ENCODE results near the gene MEGF10. TPM values are rescaled to one million over a fixed set of nuclear protein-coding genes. Genes with fewer than 3 reads are reported as not detected.

Gene MEGF10
- total and polyA plus RNA-seq, 10 of the 15 experiments (the other 5 are each of a cell fraction or from before 2014, with no cell fraction given), result 0.03 to 0.21 (median 0.05) TPM; not detected in 5

GRCh38 chr5:127322403-127322802 is 31.8 kb downstream of the MEGF10 start (continued):
- no peak for TF ChIP-seq CUX1 (IDR thresholded peaks at IDR 0.05; ENCODE audit: insufficient replicate concordance, low read depth, low read length)
- no peak for TF ChIP-seq ZNF24 (IDR thresholded peaks at IDR 0.05)

- H3K79me2 ChIP-seq (ENCODE audit: control insufficient read depth, insufficient read depth, low read length), result no peaks in the 10 kb centered on the region
- no peak overlapping the region for H2AFZ ChIP-seq (ENCODE audit: control insufficient read depth, low read depth, low read length)
- no peak overlapping the region for H3K9ac ChIP-seq (ENCODE audit: control insufficient read depth, insufficient read depth, low read length)
- ATAC-seq (no peak), FAIRE-seq (no peak), DNase-seq (ENCODE audit: low read depth, low spot score) (no peak)
- ChIA-PET POLR2A (no interaction called here), RAD21 (ENCODE audit: unreplicated experiment) (no interaction called here), SMC1A (ENCODE audit: uncharacterized antibody, unreplicated experiment) (interaction anchor here (0.8 to 1.3 kb wide), 2 partner anchors 11 to 18 kb away, joined by 3 to 4 read pairs; no protein-coding TSS in a partner anchor), CTCF (interaction anchor here (0.8 to 2.7 kb wide), 3 partner anchors 10 to 169 kb away, joined by 3 to 7 read pairs (median 3); no protein-coding TSS in a partner anchor)
- no TSS peak for BruUV-seq (replicated peaks)
- no peaks in the 10 kb centered on the region for H3K27me3 ChIP-seq (replicated peaks in 1 of 2; ENCODE audit: control insufficient read depth in 2 of 2, insufficient read depth in 2 of 2, low read length in 1 of 2)
- intact Hi-C loops (cut with micrococcal nuclease; ENCODE audit: unreplicated experiment) (no loop called here), in situ Hi-C loops (cut with MboI) (no loop called here)
- H3K27ac ChIP-seq (ENCODE audit: control insufficient read depth, insufficient read depth), result no peak overlapping the region
- no peaks in the 10 kb centered on the region for H3K36me3 ChIP-seq (ENCODE audit: control insufficient read depth in 2 of 2, insufficient read depth in 2 of 2, low read length in 1 of 2)
- no peak overlapping the region for H3K4me2 ChIP-seq (ENCODE audit: control insufficient read depth, insufficient read depth)
- TF ChIP-seq NKRF (conservative IDR thresholded peaks at IDR 0.05) (no peak), ZNF24 (IDR thresholded peaks at IDR 0.05) (no peak), YBX1 (IDR thresholded peaks at IDR 0.05) (no peak), NRF1 (conservative IDR thresholded peaks at IDR 0.05; ENCODE audit: low read depth, low read length) (no peak), TARDBP (IDR thresholded peaks at IDR 0.05; ENCODE audit: borderline replicate concordance) (no peak), CHD2 (IDR thresholded peaks at IDR 0.05; ENCODE audit: borderline replicate concordance, low read depth, low read length) (no peak)
- no peaks in the 10 kb centered on the region for H3K9me3 ChIP-seq (replicated peaks; ENCODE audit: control insufficient read depth, insufficient read depth, low read length)
- WGBS (ENCODE audit: insufficient coverage, insufficient replicate concordance, low lambda C conversion rate, missing lambda C conversion rate), result 98% methylated on average over 3 of the region's 3 CpGs
- H3K4me1 ChIP-seq (ENCODE audit: control insufficient read depth, insufficient read depth, low read length), result peaks cover 14% of the 10 kb centered on the region
- H3K4me3 ChIP-seq, result no peak overlapping the region
- no peaks in the 10 kb centered on the region for H4K20me1 ChIP-seq (ENCODE audit: control insufficient read depth, insufficient read depth)
Measured at GRCh38 chr5:127324756-127325155, 34.2 kb downstream of the MEGF10 start.
